Measurements from ENCODE around the gene DDR2. TPM values are rescaled to one million over a fixed set of nuclear protein-coding genes. Genes with fewer than 3 reads are reported as not detected.

The DDR2 gene
- total RNA-seq, 1 donor = 384 TPM

DNA sequence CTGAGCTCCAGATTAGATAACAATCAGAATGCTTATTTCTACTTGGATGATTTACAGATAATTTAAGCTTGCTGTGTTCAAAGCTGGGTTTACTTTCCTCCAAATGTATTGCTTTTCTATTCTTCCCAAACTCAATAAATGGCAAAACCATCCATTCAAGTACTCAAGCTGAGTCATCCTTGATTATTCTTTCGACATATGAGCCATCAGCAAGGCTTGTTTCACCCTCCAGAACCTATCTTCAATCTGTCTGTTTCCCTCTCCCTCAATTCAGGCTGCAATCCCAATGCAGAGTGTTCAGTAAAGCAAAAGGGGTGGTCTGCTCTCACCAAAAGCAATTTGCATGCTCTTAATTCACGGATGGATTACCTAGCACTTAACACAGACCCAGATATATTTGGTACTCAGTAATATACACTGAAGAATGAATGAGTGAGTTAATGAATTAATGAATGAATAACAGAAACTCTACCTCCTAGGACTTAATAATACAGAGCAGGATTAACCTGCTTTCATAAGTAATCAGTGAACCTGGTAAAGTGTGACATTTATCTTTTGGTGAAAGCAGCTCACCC is 41.9 kb downstream of the DDR2 start:
- Histone ChIP-seq H3K4me1 (ENCODE audit: insufficient read depth, low read length) (peaks cover 72% of the 10 kb centered on the region), H4K20me1 (ENCODE audit: insufficient read depth, low read length) (peaks cover 30% of the 10 kb centered on the region), H3K27ac (ENCODE audit: low read depth, low read length) (peak overlapping the region; percentile 84), H3K4me2 (ENCODE audit: insufficient read depth, low read length) (no peak overlapping the region), H3K9me3 (ENCODE audit: low read depth, low read length) (no peaks in the 10 kb centered on the region), H3K79me2 (ENCODE audit: insufficient read depth, low read length) (peaks cover 93% of the 10 kb centered on the region), H3K36me3 (ENCODE audit: insufficient read depth, low read length) (no peaks in the 10 kb centered on the region), H3K4me3 (ENCODE audit: insufficient read depth, low read length) (no peak overlapping the region), H2AFZ (ENCODE audit: low read length) (no peak overlapping the region), H3K27me3 (ENCODE audit: insufficient read depth, low read length) (no peaks in the 10 kb centered on the region)
- TF ChIP-seq, protein P1, sequence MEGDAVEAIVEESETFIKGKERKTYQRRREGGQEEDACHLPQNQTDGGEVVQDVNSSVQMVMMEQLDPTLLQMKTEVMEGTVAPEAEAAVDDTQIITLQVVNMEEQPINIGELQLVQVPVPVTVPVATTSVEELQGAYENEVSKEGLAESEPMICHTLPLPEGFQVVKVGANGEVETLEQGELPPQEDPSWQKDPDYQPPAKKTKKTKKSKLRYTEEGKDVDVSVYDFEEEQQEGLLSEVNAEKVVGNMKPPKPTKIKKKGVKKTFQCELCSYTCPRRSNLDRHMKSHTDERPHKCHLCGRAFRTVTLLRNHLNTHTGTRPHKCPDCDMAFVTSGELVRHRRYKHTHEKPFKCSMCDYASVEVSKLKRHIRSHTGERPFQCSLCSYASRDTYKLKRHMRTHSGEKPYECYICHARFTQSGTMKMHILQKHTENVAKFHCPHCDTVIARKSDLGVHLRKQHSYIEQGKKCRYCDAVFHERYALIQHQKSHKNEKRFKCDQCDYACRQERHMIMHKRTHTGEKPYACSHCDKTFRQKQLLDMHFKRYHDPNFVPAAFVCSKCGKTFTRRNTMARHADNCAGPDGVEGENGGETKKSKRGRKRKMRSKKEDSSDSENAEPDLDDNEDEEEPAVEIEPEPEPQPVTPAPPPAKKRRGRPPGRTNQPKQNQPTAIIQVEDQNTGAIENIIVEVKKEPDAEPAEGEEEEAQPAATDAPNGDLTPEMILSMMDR (IDR thresholded peaks at IDR 0.05; ENCODE audit: extremely low read depth, low read depth, low read length) = no peak
- DNase-seq (ENCODE audit: insufficient read length, low spot score, missing footprints) = no peak

DNA sequence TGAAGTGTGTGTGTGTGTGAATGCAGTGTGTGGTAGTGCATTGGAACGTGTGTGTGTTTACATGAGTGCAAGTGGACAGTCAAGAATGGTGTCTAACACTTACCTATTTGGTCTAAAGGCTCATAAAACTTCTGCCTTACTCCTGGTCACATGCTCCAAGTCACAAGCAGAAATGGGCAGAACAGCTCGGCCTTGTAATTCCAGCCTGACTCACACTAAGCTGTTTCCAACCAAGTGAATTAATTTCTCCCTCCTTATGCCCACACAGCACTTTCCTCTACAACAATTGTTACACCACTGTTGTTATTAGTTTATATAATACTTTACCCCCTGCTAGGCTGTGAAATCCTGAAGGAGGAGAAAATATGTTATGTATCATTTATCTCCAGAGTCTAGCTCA is 43.8 kb downstream of the DDR2 start:
- H3K79me2 ChIP-seq (ENCODE audit: insufficient read depth, low read length) = peaks cover 94% of the 10 kb centered on the region
- H4K20me1 ChIP-seq (ENCODE audit: insufficient read depth, low read length) = peaks cover 30% of the 10 kb centered on the region

DNA sequence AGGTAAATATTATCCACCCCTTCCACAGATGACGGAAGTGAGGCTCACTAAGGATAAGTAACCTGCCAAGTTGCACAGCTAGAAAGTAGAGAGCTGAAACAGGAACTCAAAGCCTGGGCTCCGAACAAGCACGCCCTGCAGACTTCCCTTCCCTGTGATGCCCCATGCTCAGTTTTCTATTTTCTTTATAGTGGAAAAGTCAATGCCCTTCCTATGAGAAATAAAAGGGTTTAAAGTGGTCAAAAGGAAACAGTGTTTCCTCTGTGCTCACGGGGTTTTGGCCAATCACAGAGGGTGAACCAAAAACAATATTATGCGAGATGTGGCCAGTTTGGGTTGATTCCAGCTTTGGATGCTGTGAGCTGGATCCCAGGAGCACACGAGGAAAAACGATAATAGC is 44.5 kb downstream of the DDR2 start:
- Histone ChIP-seq H2AFZ (ENCODE audit: low read length) (no peak overlapping the region), H3K27ac (ENCODE audit: low read depth, low read length) (peak overlapping the region; percentile 61), H3K27me3 (ENCODE audit: insufficient read depth, low read length) (no peaks in the 10 kb centered on the region), H3K4me2 (ENCODE audit: insufficient read depth, low read length) (peak overlapping the region; percentile 60), H4K20me1 (ENCODE audit: insufficient read depth, low read length) (peaks cover 28% of the 10 kb centered on the region), H3K4me3 (ENCODE audit: insufficient read depth, low read length) (no peak overlapping the region), H3K9me3 (ENCODE audit: low read depth, low read length) (no peaks in the 10 kb centered on the region), H3K4me1 (ENCODE audit: insufficient read depth, low read length) (peaks cover 70% of the 10 kb centered on the region), H3K36me3 (ENCODE audit: insufficient read depth, low read length) (no peaks in the 10 kb centered on the region), H3K79me2 (ENCODE audit: insufficient read depth, low read length) (peaks cover 96% of the 10 kb centered on the region)
- TF ChIP-seq, protein P1 (IDR thresholded peaks at IDR 0.05; ENCODE audit: extremely low read depth, low read depth, low read length) = no peak
- no peak for DNase-seq (ENCODE audit: insufficient read length, low spot score, missing footprints)

More for the DNA sequence above, 43.8 kb downstream of the DDR2 start:
- TF ChIP-seq, protein P1 (IDR thresholded peaks at IDR 0.05; ENCODE audit: extremely low read depth, low read depth, low read length) = no peak
- Histone ChIP-seq H3K4me3 (ENCODE audit: insufficient read depth, low read length) (no peak overlapping the region), H3K36me3 (ENCODE audit: insufficient read depth, low read length) (no peaks in the 10 kb centered on the region), H2AFZ (ENCODE audit: low read length) (no peak overlapping the region), H3K4me2 (ENCODE audit: insufficient read depth, low read length) (peak overlapping the region; percentile 60), H3K27ac (ENCODE audit: low read depth, low read length) (peak overlapping the region; percentile 61), H3K27me3 (ENCODE audit: insufficient read depth, low read length) (no peaks in the 10 kb centered on the region), H3K4me1 (ENCODE audit: insufficient read depth, low read length) (peaks cover 70% of the 10 kb centered on the region), H3K9me3 (ENCODE audit: low read depth, low read length) (no peaks in the 10 kb centered on the region)
- no peak for DNase-seq (ENCODE audit: insufficient read length, low spot score, missing footprints)

DNA sequence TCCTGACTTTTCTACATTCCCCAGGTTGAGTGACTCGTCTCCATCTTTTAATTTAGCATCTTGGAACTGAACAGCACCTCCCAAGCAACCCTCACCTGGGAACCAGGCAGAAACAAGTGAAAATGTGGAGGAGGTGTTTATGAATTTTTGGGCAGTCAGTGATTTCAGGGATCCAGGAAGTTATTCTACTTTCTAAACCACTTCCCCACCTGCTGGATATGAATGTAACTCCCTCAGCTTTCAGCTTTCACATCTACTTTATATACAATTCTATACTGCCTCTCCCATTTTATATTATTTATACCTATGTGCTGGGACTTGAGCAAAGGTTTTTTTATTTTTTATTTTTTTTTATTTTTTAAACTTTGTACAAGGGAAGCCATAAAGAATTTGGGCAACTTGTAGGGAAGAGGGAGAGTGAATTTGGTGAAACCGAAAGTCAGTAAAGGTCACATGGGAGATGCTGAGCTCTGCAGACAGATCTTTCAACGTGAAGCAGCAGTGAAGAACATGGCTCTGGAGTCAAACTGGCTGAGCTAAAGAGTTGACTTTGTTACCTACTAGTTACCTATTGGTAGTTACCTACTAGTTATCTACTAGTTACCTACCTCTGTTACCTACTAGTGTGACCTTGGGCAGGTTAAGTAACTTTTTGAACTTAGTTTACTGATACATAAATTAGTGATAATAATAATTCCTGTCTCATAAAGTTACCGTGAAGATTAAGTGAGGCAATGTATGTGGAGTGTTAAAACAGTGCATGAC is 45.5 kb downstream of the DDR2 start:
- H3K79me2 ChIP-seq (ENCODE audit: insufficient read depth, low read length) = peaks cover 97% of the 10 kb centered on the region
- DNase-seq (ENCODE audit: insufficient read length, low spot score, missing footprints) = no peak
- H4K20me1 ChIP-seq (ENCODE audit: insufficient read depth, low read length) = peaks cover 23% of the 10 kb centered on the region
- peak overlapping the region; percentile 61 for H3K27ac ChIP-seq (ENCODE audit: low read depth, low read length)
- no peaks in the 10 kb centered on the region for H3K27me3 ChIP-seq (ENCODE audit: insufficient read depth, low read length)
- TF ChIP-seq, protein P1 (IDR thresholded peaks at IDR 0.05; ENCODE audit: extremely low read depth, low read depth, low read length) = peak; percentile 15
- H2AFZ ChIP-seq (ENCODE audit: low read length) = no peak overlapping the region
- H3K4me3 ChIP-seq (ENCODE audit: insufficient read depth, low read length) = no peak overlapping the region
- peak overlapping the region; percentile 24 for H3K4me2 ChIP-seq (ENCODE audit: insufficient read depth, low read length)
- peaks cover 65% of the 10 kb centered on the region for H3K4me1 ChIP-seq (ENCODE audit: insufficient read depth, low read length)
- H3K36me3 ChIP-seq (ENCODE audit: insufficient read depth, low read length) = no peaks in the 10 kb centered on the region
- no peaks in the 10 kb centered on the region for H3K9me3 ChIP-seq (ENCODE audit: low read depth, low read length)
